Left colon (tissue), 2 donors: ENCODE measurements around the gene METTL24. TPM values are rescaled to one million over a fixed set of nuclear protein-coding genes. Genes with fewer than 3 reads are reported as not detected.

Experiments used
- ATAC-seq: fragments of 200-7000 bp; cut with Tn5 transposase; one replicate; pipeline ENCODE4 v1.9.1; 2020; ENCODE audit warnings: mild to moderate bottlenecking, moderate library complexity
- DNase-seq, 2 donors: peaks; one replicate each; pipeline ENCODE4 v3.0.0-alpha.2; 2020
- intact Hi-C, 2 donors: fragments of 100-400 bp; cut with DNase I in 1 of 2; cut with micrococcal nuclease in 1 of 2; formaldehyde crosslinking; loops; one replicate each; pipeline versions ENCODE4 v1.11.2 to v1.14.0; 2022; cut with DNase I, micrococcal nuclease
- long read RNA-seq: library from polyadenylated mRNA; unstranded; transcript quantifications from one replicate; pipeline ENCODE4 v2.0.0, GENCODE V29; 2021
- total RNA-seq, 2 donors: library from RNA; stranded (reverse); fragmentation: NEBNext Ultra II Directional; extraction: Animal tissue kit (Norgen Biotek cat#: 25700); gene quantifications; one replicate each; pipeline ENCODE4 v1.2.1, GENCODE V29; 2021
- donor health status: DM: no; HTN: no; CAD: no.
- donor health status: DM: yes; HTN: yes; CAD: no.

METTL24 gene
- total RNA-seq, result 1 to 10 TPM in 1 of 2 donors, under 1 TPM in 1; 0.31 to 4.3 TPM
- long read RNA-seq, partial matches to known transcripts, result 0 of 2 reads
- long read RNA-seq, other reads (novel, unspliced or antisense), result 2 of 2 reads

GRCh38 chr6:110357664-110358552 lies at the start of gene METTL24:
Gene METTL24 (minus strand): TSS chr6:110358349. CDS start chr6:110358272, 77 bp downstream.
- DNase-seq (peak in 1 of 2 donors; percentile 22), ATAC-seq (peak; percentile 58)
- intact Hi-C loops, result no loop called here

GRCh38 chr6:110404607-110405006 lies 46.5 kb upstream of the METTL24 start:
- no peak for DNase-seq
- intact Hi-C loops, result no loop called here
- ATAC-seq, result peak; percentile 40

- no peak for DNase-seq
- intact Hi-C loops, result no loop called here
- ATAC-seq, result no peak
Measured at GRCh38 chr6:110401585-110402176, 43.5 kb upstream of the METTL24 start.

- ATAC-seq (no peak), DNase-seq (no peak)
- intact Hi-C loops, result no loop called here
Measured at GRCh38 chr6:110400208-110400607, 42.1 kb upstream of the METTL24 start.

GRCh38 chr6:110399219-110400071 lies 41.3 kb upstream of the METTL24 start:
- intact Hi-C loops, result loop anchor here in 1 of 2 donors (10.0 kb wide), 1 partner anchor 695 kb away; no protein-coding TSS in a partner anchor
- ATAC-seq (no peak), DNase-seq (no peak)

GRCh38 chr6:110398778-110399177 lies 40.6 kb upstream of the METTL24 start:
- intact Hi-C loops, result loop anchor here in 1 of 2 donors (10.0 kb wide), 1 partner anchor 694 kb away; no protein-coding TSS in a partner anchor
- ATAC-seq (no peak), DNase-seq (no peak)

- no peak for ATAC-seq
- DNase-seq, result no peak
- intact Hi-C loops, result loop anchor here in 1 of 2 donors (10.0 kb wide), 1 partner anchor 690 kb away; no protein-coding TSS in a partner anchor
Measured at GRCh38 chr6:110395221-110395620, 37.1 kb upstream of the METTL24 start.

GRCh38 chr6:110394409-110394808 lies 36.3 kb upstream of the METTL24 start:
- intact Hi-C loops, result loop anchor here in 1 of 2 donors (5.0 to 10.0 kb wide), 2 partner anchors 217 to 690 kb away; partner anchors contain the start of gene WASF1
- DNase-seq, result no peak
- no peak for ATAC-seq

GRCh38 chr6:110392727-110393126 lies 34.6 kb upstream of the METTL24 start:
- no peak for DNase-seq
- intact Hi-C loops, result loop anchor here in 1 of 2 donors (5.0 to 10.0 kb wide), 2 partner anchors 215 to 688 kb away; partner anchors contain the start of gene WASF1
- ATAC-seq, result no peak

GRCh38 chr6:110390404-110390803 lies 32.3 kb upstream of the METTL24 start:
- ATAC-seq (no peak), DNase-seq (no peak)
- intact Hi-C loops, result loop anchor here in 1 of 2 donors (5.0 to 10.0 kb wide), 2 partner anchors 213 to 686 kb away; partner anchors contain the start of gene WASF1

GRCh38 chr6:110389689-110390382 lies 31.7 kb upstream of the METTL24 start:
- DNase-seq (no peak), ATAC-seq (no peak)
- intact Hi-C loops, result loop anchor here in 1 of 2 donors (5.0 to 10.0 kb wide), 2 partner anchors 213 to 685 kb away; partner anchors contain the start of gene WASF1

GRCh38 chr6:110387986-110388385 lies 29.8 kb upstream of the METTL24 start:
- ATAC-seq (no peak), DNase-seq (no peak)
- intact Hi-C loops, result no loop called here

- intact Hi-C loops, result no loop called here
- no peak for ATAC-seq
- no peak for DNase-seq
Measured at GRCh38 chr6:110385458-110385863, 27.3 kb upstream of the METTL24 start.

- intact Hi-C loops, result no loop called here
- ATAC-seq (no peak), DNase-seq (no peak)
Measured at GRCh38 chr6:110378552-110378951, 20.4 kb upstream of the METTL24 start.

- ATAC-seq, result no peak
- intact Hi-C loops, result no loop called here
- DNase-seq, result no peak
Measured at GRCh38 chr6:110369066-110369465, 10.9 kb upstream of the METTL24 start.

GRCh38 chr6:110368284-110368683 lies 10.1 kb upstream of the METTL24 start:
- no peak for ATAC-seq
- intact Hi-C loops, result no loop called here
- no peak for DNase-seq

GRCh38 chr6:110367825-110368224 lies 9.7 kb upstream of the METTL24 start:
- DNase-seq (no peak), ATAC-seq (no peak)
- intact Hi-C loops, result no loop called here

- no peak for ATAC-seq
- no peak for DNase-seq
Measured at GRCh38 chr6:110366975-110367374, 8.8 kb upstream of the METTL24 start.

More at GRCh38 chr6:110366975-110367374, 8.8 kb upstream of the METTL24 start:
- intact Hi-C loops, result no loop called here
